ENCODE results near the gene MCM10.

MCM10 gene

DNA sequence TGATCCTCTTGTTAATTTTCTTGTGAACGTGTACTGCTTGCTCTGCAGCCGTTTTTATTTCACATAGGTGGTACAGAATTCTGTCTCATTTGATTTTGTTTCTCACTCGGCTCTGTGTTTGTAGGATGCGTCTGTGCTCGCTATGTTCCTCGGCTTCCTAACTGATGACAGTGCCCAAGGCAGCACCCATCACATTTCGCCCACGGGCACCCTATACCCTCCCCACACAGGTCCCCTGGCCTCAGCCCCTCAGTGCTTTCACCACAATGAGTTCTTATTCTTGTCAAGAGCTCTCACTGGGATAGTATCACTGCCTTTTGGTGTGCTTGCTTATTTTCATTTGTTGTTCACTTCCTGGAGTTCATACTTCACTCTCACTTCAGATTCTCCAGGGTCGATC is 44.7 kb downstream of the MCM10 start:
- Histone ChIP-seq H3K27me3 (no peaks in the 10 kb centered on the region), H3K4me1 (no peaks in the 10 kb centered on the region), H3K27ac (no peak overlapping the region), H3K9me3 (no peaks in the 10 kb centered on the region), H3K36me3 (no peaks in the 10 kb centered on the region), H3K4me3 (no peak overlapping the region)
- intact Hi-C loops (cut with DNase I; ENCODE audit: low total_unique reads): no loop called here
- DNase-seq: peak in 1 of 2 donors; percentile 38
- TF ChIP-seq, protein P1, sequence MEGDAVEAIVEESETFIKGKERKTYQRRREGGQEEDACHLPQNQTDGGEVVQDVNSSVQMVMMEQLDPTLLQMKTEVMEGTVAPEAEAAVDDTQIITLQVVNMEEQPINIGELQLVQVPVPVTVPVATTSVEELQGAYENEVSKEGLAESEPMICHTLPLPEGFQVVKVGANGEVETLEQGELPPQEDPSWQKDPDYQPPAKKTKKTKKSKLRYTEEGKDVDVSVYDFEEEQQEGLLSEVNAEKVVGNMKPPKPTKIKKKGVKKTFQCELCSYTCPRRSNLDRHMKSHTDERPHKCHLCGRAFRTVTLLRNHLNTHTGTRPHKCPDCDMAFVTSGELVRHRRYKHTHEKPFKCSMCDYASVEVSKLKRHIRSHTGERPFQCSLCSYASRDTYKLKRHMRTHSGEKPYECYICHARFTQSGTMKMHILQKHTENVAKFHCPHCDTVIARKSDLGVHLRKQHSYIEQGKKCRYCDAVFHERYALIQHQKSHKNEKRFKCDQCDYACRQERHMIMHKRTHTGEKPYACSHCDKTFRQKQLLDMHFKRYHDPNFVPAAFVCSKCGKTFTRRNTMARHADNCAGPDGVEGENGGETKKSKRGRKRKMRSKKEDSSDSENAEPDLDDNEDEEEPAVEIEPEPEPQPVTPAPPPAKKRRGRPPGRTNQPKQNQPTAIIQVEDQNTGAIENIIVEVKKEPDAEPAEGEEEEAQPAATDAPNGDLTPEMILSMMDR (IDR thresholded peaks at IDR 0.05): no peak

DNA sequence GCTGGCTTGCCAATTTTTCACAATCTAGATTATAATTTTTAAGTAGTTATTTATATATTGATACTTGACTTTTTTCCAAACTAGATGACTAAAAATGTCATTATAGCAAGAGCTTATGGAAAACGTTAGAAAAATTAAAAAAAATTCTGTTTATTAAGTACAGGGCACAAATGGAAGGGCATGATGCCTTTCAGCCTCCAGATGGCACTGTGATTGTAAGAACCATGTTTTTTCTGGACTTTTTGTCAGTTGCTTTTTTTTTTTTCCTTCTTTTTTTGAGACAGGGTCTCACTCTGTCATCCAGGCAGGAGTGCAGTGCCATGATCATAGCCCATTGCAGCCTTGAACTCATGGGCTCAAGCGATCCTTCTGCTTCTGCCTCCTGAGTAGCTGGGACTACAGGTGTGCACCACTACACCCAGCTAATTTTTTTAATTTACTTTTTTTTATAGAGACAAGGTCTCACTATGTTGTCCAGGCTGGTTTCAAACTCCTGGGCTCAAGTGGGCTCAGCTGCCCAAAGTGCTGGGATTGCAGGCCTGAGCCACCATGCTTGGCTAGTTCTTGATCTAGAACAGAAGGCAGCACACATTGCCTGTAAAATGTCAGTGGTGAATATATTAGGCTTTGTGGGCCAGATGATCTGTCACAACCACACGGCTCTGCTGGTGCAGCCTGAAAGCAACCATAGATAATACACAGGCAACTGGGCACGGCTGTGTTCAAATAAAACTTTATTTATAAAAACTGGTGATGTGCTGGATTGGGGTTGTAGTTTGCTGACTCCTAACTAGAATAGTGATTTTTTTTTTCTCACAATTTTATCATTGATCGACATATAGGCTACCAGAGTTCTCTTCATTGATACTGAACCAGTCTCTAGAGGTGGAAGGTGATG is 45.4 kb downstream of the MCM10 start:
- Histone ChIP-seq H3K4me3 (no peak overlapping the region), H3K9me3 (no peaks in the 10 kb centered on the region), H3K4me1 (no peaks in the 10 kb centered on the region), H3K27me3 (no peaks in the 10 kb centered on the region), H3K27ac (no peak overlapping the region), H3K36me3 (no peaks in the 10 kb centered on the region)
- peak in 1 of 2 donors; percentile 5 for DNase-seq
- intact Hi-C loops (cut with DNase I; ENCODE audit: low total_unique reads): no loop called here
- TF ChIP-seq, protein P1 (IDR thresholded peaks at IDR 0.05): peak in 1 of 2 experiments; percentile 24

DNA sequence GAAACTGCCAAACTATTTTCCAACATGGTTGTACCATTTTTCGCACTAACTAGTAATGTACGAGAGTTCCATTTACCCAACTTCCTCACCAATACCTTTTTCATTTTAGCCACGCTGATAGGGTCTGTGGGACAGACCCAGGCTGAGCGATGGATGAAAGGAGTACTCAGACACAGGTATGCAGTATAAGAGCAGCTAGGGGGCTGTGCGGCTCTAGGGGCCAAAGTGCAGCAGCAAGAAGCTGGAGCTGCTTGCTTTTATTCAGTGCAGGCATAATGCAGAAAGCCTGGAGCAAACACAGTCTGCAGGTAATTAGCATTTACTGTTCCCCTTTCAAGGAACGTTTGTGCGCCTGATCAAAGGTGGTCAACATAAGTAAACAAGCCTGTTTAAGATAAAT is 51.8 kb downstream of the MCM10 start:
- no peak overlapping the region for H3K27ac ChIP-seq
- no peaks in the 10 kb centered on the region for H3K9me3 ChIP-seq
- no peaks in the 10 kb centered on the region for H3K27me3 ChIP-seq
- no peaks in the 10 kb centered on the region for H3K4me1 ChIP-seq
- TF ChIP-seq, protein P1 (IDR thresholded peaks at IDR 0.05): no peak
- peak in 1 of 2 donors; percentile 9 for DNase-seq
- intact Hi-C loops (cut with DNase I; ENCODE audit: low total_unique reads): no loop called here
- H3K36me3 ChIP-seq: no peaks in the 10 kb centered on the region
- no peak overlapping the region for H3K4me3 ChIP-seq

DNA sequence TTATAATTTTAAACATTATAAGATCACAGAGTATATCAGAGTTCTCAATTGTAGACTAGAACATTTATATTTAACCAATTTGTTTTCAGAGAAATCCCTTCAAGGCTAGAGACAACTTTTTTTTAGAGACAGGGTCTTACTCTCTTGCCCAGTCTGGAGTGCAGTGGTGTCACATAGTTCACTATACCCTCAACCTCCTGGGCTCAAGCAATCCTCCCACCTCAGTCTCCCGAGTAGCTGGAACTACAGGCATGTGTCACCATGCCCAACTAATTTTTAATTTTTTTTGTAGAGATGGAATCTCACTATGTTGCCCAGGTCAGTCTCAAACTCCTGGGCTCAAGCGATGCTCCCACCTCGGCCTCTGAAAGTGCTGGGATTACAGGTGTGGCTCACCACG is 57.5 kb downstream of the MCM10 start:
- Histone ChIP-seq H3K4me3 (no peak overlapping the region), H3K36me3 (no peaks in the 10 kb centered on the region), H3K4me1 (no peaks in the 10 kb centered on the region), H3K27ac (no peak overlapping the region), H3K27me3 (no peaks in the 10 kb centered on the region), H3K9me3 (no peaks in the 10 kb centered on the region)
- intact Hi-C loops (cut with DNase I; ENCODE audit: low total_unique reads): no loop called here
- TF ChIP-seq, protein P1 (IDR thresholded peaks at IDR 0.05): no peak
- peak in 1 of 2 donors; percentile 10 for DNase-seq

DNA sequence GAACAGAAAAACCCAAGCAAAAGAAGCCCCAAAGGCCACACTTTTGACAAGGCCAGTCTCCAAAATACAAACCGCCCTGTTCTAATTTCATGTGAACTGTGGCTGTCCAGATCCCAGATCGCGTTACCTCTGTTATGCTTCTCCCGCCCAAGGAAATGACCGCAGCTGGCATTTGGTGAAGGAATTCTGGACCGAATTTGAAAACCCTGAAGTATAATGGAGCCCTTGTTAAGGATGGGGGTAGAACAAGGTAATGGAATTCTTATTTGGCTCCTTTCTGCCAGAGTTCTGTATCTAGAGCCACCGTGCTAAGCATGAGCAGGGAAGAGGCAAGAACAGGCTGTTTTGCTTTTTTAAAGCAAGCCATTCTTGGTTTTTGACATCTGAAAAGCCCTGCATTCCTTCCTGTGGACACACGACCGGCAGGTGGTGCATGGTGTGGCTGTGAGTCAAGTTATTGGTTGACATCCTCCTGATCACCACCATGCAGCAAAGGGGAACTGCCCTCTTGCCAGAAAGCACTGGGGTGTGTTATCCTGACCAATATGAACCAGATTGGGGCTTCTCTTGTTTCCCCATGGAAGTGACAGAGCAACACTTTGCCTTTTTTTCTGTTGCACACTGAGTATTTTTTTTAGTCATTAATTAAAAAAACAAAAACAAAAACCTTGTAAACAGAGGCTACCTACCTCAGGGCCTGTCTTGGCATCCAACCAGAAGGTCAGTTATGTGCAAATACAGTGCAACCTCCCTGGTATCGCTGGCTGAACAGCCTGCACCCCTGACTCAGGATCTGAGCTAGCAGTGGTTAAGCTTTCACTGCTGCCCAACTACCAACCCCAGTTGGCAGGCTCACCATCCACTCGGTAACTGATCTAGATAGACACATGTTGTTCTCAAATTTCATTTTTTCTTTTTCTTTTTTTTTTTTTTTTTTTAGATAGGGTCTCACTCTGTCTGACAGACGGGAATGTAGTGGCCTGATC is 58.6 kb downstream of the MCM10 start:
- H3K27me3 ChIP-seq: no peaks in the 10 kb centered on the region
- peak in 1 of 2 donors; percentile 6 for DNase-seq
- no peaks in the 10 kb centered on the region for H3K4me1 ChIP-seq
- H3K27ac ChIP-seq: no peak overlapping the region
- intact Hi-C loops (cut with DNase I; ENCODE audit: low total_unique reads): no loop called here
- no peaks in the 10 kb centered on the region for H3K9me3 ChIP-seq
- TF ChIP-seq, protein P1 (IDR thresholded peaks at IDR 0.05): no peak
- no peaks in the 10 kb centered on the region for H3K36me3 ChIP-seq
- no peak overlapping the region for H3K4me3 ChIP-seq
